Cardiac muscle cell (in vitro differentiated cells and primary cell): ENCODE measurements around the gene TLR9. TPM values are rescaled to one million over a fixed set of nuclear protein-coding genes. Genes with fewer than 3 reads are reported as not detected.
A peak's percentile ranks its signal among the peaks of the same experiment; 100 is the strongest.

Source experiments
- DNase-seq, 2 donors: peaks; one replicate each; pipeline versions ENCODE4 v3.0.0 to v3.0.0-alpha.2; 2010 to 2017; ENCODE audit warnings: low read depth in 1 of 2, low spot score in 1 of 2
- H3K27ac ChIP-seq: fragments of 200-600 bp; sonication (generic); 2 replicates; pipeline ENCODE4 v1.5.1; 2016
- H3K27me3 ChIP-seq: fragments of 200-600 bp; sonication (generic); 2 replicates; pipeline ENCODE4 v1.6.0; 2016; ENCODE audit warnings: control low read depth
- H3K36me3 ChIP-seq: fragments of 200-600 bp; sonication (generic); 2 replicates; pipeline ENCODE4 v1.5.1; 2016; ENCODE audit warnings: control low read depth
- H3K4me1 ChIP-seq: fragments of 200-600 bp; sonication (generic); 2 replicates; pipeline ENCODE4 v1.8.1; 2017; ENCODE audit warnings: low read depth, mild to moderate bottlenecking, mixed run types
- H3K4me3 ChIP-seq: fragments of 200-600 bp; sonication (generic); 2 replicates; pipeline ENCODE4 v1.5.1; 2016; ENCODE audit warnings: mild to moderate bottlenecking
- H3K9me3 ChIP-seq: fragments of 200-600 bp; sonication (generic); 2 replicates; pipeline ENCODE4 v1.5.1; 2017; ENCODE audit warnings: low read depth, mild to moderate bottlenecking, control low read depth
- CTCF ChIP-seq: IDR thresholded peaks from 2 replicates; pipeline ENCODE4 v1.5.1; 2012; ENCODE audit warnings: low read depth, mild to moderate bottlenecking, low read length
- polyA plus RNA-seq: library from polyadenylated mRNA; unstranded; fragments of >200 nt; fragmentation: Nextera tagmentation; extraction: Ambion mirVana; gene quantifications from 2 replicates; pipeline ENCODE4 v1.2.1, GENCODE V29; 2016
- total RNA-seq: library from RNA; depleted of rRNA; stranded (reverse); fragments of >200 nt; gene quantifications from 2 replicates; pipeline ENCODE4 v1.2.3, GENCODE V29; 2016

TLR9 gene
- total and polyA plus RNA-seq, 2 experiments from 2014 or later, result 0.15 TPM; not detected in 1

- no peak for TF ChIP-seq CTCF
- H3K4me1 ChIP-seq, result no peaks in the 10 kb centered on the region
- no peak overlapping the region for H3K4me3 ChIP-seq
- no peaks in the 10 kb centered on the region for H3K27me3 ChIP-seq
- no peak overlapping the region for H3K27ac ChIP-seq
- peaks cover 84% of the 10 kb centered on the region for H3K36me3 ChIP-seq
- no peak for DNase-seq
- no peaks in the 10 kb centered on the region for H3K9me3 ChIP-seq
Measured at GRCh38 chr3:52256622-52257021, 31.2 kb upstream of the TLR9 start.

- Histone ChIP-seq H3K27ac (no peak overlapping the region), H3K9me3 (no peaks in the 10 kb centered on the region), H3K36me3 (peaks cover 82% of the 10 kb centered on the region), H3K27me3 (no peaks in the 10 kb centered on the region), H3K4me1 (no peaks in the 10 kb centered on the region), H3K4me3 (no peak overlapping the region)
- no peak for DNase-seq
- TF ChIP-seq CTCF, result no peak
Measured at GRCh38 chr3:52256159-52256558, 30.7 kb upstream of the TLR9 start.

DNA sequence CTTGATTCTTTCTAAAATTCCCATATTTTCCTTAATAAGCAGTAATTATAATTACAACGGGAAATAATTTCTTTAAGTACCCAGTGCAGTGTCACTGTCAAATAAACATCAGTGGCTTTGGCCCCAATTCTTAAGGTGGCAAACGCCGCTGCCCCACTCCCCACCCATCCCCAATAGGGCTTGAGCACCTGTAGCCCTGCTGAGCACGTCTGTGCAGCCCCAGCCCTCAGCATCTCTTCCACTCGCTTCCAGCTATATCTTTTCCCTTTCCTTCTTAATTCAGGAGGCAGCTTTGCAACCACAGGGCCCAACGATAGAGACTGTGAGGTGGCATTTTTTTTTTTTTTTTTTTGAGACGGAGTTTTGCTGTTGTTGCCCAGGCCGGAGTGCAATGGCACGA, 29.2 kb upstream of the TLR9 start:
- TF ChIP-seq CTCF, result no peak
- no peak overlapping the region for H3K4me3 ChIP-seq
- no peaks in the 10 kb centered on the region for H3K9me3 ChIP-seq
- no peaks in the 10 kb centered on the region for H3K27me3 ChIP-seq
- DNase-seq, result no peak
- H3K4me1 ChIP-seq, result no peaks in the 10 kb centered on the region
- no peak overlapping the region for H3K27ac ChIP-seq
- H3K36me3 ChIP-seq, result peaks cover 67% of the 10 kb centered on the region

DNA sequence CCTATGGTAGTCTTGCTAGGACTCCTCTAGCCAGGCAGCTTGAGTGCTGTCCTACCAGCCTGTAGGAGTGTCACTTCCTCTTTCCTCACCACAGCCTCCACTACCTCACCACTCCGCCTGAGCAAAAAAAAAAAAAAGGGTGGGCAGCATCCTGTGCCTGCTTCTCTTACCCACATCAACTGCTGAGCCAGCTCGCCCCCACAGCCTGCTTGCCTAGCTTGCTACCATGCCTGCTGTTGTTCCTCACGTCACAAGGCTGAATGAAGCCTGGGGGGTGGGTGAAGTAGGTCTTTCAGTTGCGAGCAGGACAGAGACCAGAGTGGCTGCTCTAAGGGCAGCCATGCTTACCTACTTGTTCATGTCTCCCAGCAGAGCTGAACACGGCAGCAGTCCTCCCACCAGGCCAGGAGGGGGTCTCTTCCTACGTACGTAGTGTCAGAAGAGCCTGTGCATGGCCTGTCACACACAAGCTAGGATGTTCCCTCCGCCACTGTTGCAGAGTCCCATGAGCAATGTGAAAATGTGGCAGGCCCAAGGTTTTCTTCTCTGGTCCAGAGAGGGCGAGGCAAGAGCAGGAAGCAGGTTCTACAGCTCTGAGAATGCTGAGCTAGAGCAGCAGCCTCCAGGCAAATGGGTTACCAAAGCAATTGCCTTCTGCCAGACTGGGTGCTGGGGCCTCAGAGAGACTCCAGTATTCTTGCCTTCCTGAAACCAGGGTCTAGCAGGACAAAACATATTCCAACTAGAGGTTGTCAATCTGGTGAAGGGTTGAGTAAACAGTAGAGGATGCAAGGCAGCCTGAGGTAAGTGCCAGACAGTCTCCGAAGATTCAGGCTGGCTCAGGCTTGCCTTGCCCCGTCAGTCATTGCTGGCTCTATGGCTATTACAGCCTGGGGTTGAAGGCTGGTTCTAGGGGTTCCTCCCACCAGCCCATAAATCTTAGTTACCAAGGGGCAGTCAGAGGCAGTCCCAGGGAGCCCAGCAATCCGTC, 28.2 kb upstream of the TLR9 start:
- Histone ChIP-seq H3K4me3 (no peak overlapping the region), H3K9me3 (no peaks in the 10 kb centered on the region), H3K27ac (peak overlapping the region; percentile 23), H3K36me3 (peaks cover 57% of the 10 kb centered on the region), H3K4me1 (no peaks in the 10 kb centered on the region), H3K27me3 (no peaks in the 10 kb centered on the region)
- no peak for TF ChIP-seq CTCF
- DNase-seq, result peak in 1 of 2 donors; percentile 38

DNA sequence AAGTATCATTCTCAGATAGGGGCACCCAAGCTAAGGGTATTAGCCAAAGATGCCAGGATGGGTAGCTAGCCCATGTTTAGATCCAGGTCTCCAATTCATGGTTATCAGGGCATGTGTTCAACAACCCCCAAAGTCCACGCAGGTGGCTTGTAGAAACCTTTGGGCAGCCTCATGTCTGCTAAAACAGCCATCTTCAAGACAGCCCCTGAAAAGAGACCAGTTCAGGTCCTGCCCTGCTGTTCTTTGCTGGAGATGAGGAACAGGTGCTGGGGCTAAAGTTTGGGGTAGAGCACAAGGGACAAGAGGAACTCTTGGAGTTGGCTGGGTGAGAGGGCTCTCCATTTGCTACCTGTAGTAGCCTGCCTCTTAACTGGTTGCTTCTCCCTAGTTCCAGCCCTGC, 24.7 kb upstream of the TLR9 start:
- Histone ChIP-seq H3K27ac (no peak overlapping the region), H3K9me3 (no peaks in the 10 kb centered on the region), H3K4me3 (no peak overlapping the region), H3K27me3 (no peaks in the 10 kb centered on the region), H3K36me3 (peaks cover 22% of the 10 kb centered on the region), H3K4me1 (no peaks in the 10 kb centered on the region)
- no peak for DNase-seq
- TF ChIP-seq CTCF, result no peak
